H9 (cell line): ENCODE data around the gene ZNF560. TPM values are rescaled to one million over a fixed set of nuclear protein-coding genes. Genes with fewer than 3 reads are reported as not detected.

Experiments used
- DNase-seq: peaks from one replicate; pipeline ENCODE4 v3.0.0-alpha.2; 2017
- H2AFZ ChIP-seq: one replicate; pipeline ENCODE4 v1.6.1; 2013; ENCODE audit warnings: mild to moderate bottlenecking, low read length, control low read depth, moderate library complexity
- H2AK5ac ChIP-seq: 2 replicates; pipeline ENCODE4 v1.6.1; 2013; ENCODE audit warnings: low read length, control low read depth, mixed read lengths; ENCODE audit not compliant: insufficient read length
- H2BK120ac ChIP-seq: one replicate; pipeline ENCODE4 v1.6.1; 2013; ENCODE audit warnings: low read depth, mild to moderate bottlenecking, low read length, control low read depth, inconsistent platforms; ENCODE audit not compliant: poor library complexity, severe bottlenecking
- H2BK12ac ChIP-seq: 2 replicates; pipeline ENCODE4 v1.6.1; 2013; ENCODE audit warnings: low read length, control low read depth, mixed read lengths, low read depth; ENCODE audit not compliant: insufficient read length
- H2BK15ac ChIP-seq: 2 replicates; pipeline ENCODE4 v1.6.1; 2013; ENCODE audit warnings: low read depth, low read length, control low read depth
- H2BK20ac ChIP-seq: one replicate; pipeline ENCODE4 v1.6.1; 2013; ENCODE audit warnings: low read depth, mild to moderate bottlenecking, low read length, control low read depth, inconsistent platforms; ENCODE audit not compliant: poor library complexity, severe bottlenecking
- H2BK5ac ChIP-seq: 2 replicates; pipeline ENCODE4 v1.6.1; 2013; ENCODE audit warnings: low read length, control low read depth, mixed read lengths; ENCODE audit not compliant: insufficient read length
- H3K14ac ChIP-seq: 2 replicates; pipeline ENCODE4 v1.6.1; 2013; ENCODE audit warnings: low read length, control low read depth; ENCODE audit not compliant: insufficient read depth
- H3K18ac ChIP-seq: 2 replicates; pipeline ENCODE4 v1.6.1; 2013; ENCODE audit warnings: low read depth, mild to moderate bottlenecking, mixed read lengths, low read length, control low read depth; ENCODE audit not compliant: insufficient read length
- H3K23ac ChIP-seq: 2 replicates; pipeline ENCODE4 v1.6.1; 2013; ENCODE audit warnings: low read length, control low read depth, mixed read lengths, low read depth; ENCODE audit not compliant: insufficient read length
- H3K23me2 ChIP-seq: 2 replicates; pipeline ENCODE4 v1.6.1; 2013; ENCODE audit warnings: low read depth, mild to moderate bottlenecking, mixed read lengths, low read length, control low read depth; ENCODE audit not compliant: insufficient read length, poor library complexity, severe bottlenecking
- H3K27ac ChIP-seq: 2 replicates; pipeline ENCODE4 v1.5.1; 2013; ENCODE audit warnings: low read length, control low read depth, mixed read lengths, low read depth; ENCODE audit not compliant: insufficient read length
- H3K27me3 ChIP-seq: 2 replicates; pipeline ENCODE4 v1.6.1; 2013; ENCODE audit warnings: low read length, control low read depth, inconsistent platforms; ENCODE audit not compliant: insufficient read depth
- H3K4ac ChIP-seq: 2 replicates; pipeline ENCODE4 v1.6.1; 2013; ENCODE audit warnings: low read depth, mild to moderate bottlenecking, control low read depth, inconsistent platforms, low read length, moderate library complexity
- H3K4me1 ChIP-seq: 2 replicates; pipeline ENCODE4 v1.6.1; 2013; ENCODE audit warnings: low read length, control low read depth, inconsistent platforms; ENCODE audit not compliant: insufficient read depth
- H3K4me2 ChIP-seq: 2 replicates; pipeline ENCODE4 v1.6.1; 2013; ENCODE audit warnings: low read length, control low read depth, mixed read lengths; ENCODE audit not compliant: insufficient read length, insufficient read depth
- H3K56ac ChIP-seq: 2 replicates; pipeline ENCODE4 v1.6.1; 2013; ENCODE audit warnings: low read depth, mild to moderate bottlenecking, mixed read lengths, low read length, control low read depth; ENCODE audit not compliant: insufficient read length
- H3K79me1 ChIP-seq: 2 replicates; pipeline ENCODE4 v1.6.1; 2013; ENCODE audit warnings: low read depth, mild to moderate bottlenecking, moderate library complexity, low read length, control low read depth, inconsistent platforms; ENCODE audit not compliant: insufficient read depth, poor library complexity, severe bottlenecking
- H3K79me2 ChIP-seq: 2 replicates; pipeline ENCODE4 v1.6.1; 2013; ENCODE audit warnings: low read length, control low read depth, inconsistent platforms; ENCODE audit not compliant: insufficient read depth
- H3K9ac ChIP-seq: 2 replicates; pipeline ENCODE4 v1.6.1; 2013; ENCODE audit warnings: low read length, control low read depth, mixed read lengths; ENCODE audit not compliant: insufficient read length; ENCODE audit errors: extremely low read depth
- H3K9me3 ChIP-seq: one replicate; pipeline ENCODE4 v1.6.1; 2013; ENCODE audit warnings: low read depth, low read length, inconsistent platforms; ENCODE audit not compliant: control insufficient read depth
- H3T11ph ChIP-seq: one replicate; pipeline ENCODE4 v1.6.1; 2013; ENCODE audit warnings: mild to moderate bottlenecking, low read length, control low read depth, inconsistent platforms
- H4K20me1 ChIP-seq: one replicate; pipeline ENCODE4 v1.6.1; 2013; ENCODE audit not compliant: control insufficient read depth, insufficient read length, insufficient read depth
- H4K5ac ChIP-seq: 2 replicates; pipeline ENCODE4 v1.6.1; 2013; ENCODE audit warnings: low read depth, mild to moderate bottlenecking, mixed read lengths, low read length, control low read depth; ENCODE audit not compliant: insufficient read length
- H4K8ac ChIP-seq: replicated peaks from 2 replicates; pipeline ENCODE4 v1.6.1; 2013; ENCODE audit warnings: low read length, control low read depth, mixed read lengths, low read depth; ENCODE audit not compliant: insufficient read length
- H4K91ac ChIP-seq: 2 replicates; pipeline ENCODE4 v1.6.1; 2013; ENCODE audit warnings: low read depth, mild to moderate bottlenecking, moderate library complexity, mixed read lengths, low read length, control low read depth; ENCODE audit not compliant: insufficient read length
- H3K27ac Mint-ChIP-seq, 3 experiments: 2 replicates in 2 of 3; 3 replicates in 1 of 3; pipeline ENCODE4 v1.8.0; 2020 to 2021; ENCODE audit warnings: mixed read lengths in 3 of 3, mild to moderate bottlenecking in 1 of 3, moderate library complexity in 1 of 3
- H3K27me3 Mint-ChIP-seq: 2 replicates; pipeline ENCODE4 v1.8.0; 2021; ENCODE audit warnings: low read depth, mild to moderate bottlenecking, moderate library complexity, mixed read lengths
- H3K36me3 Mint-ChIP-seq, 3 experiments: 2 replicates in 2 of 3; 3 replicates in 1 of 3; pipeline ENCODE4 v1.8.0; 2020 to 2021; ENCODE audit warnings: low read depth in 3 of 3, mixed read lengths in 3 of 3; ENCODE audit not compliant: insufficient read depth in 1 of 3
- H3K4me1 Mint-ChIP-seq, 2 experiments: 2 replicates each; pipeline ENCODE4 v1.8.0; 2020; ENCODE audit warnings: mixed read lengths in 2 of 2
- H3K4me3 Mint-ChIP-seq, 2 experiments: 2 replicates in 1 of 2; 3 replicates in 1 of 2; pipeline ENCODE4 v1.8.0; 2020 to 2021; ENCODE audit warnings: mild to moderate bottlenecking in 2 of 2, mixed read lengths in 2 of 2, moderate library complexity in 1 of 2
- H3K9me3 Mint-ChIP-seq, 2 experiments: 2 replicates in 1 of 2; 3 replicates in 1 of 2; pipeline ENCODE4 v1.8.0; 2020; ENCODE audit warnings: mild to moderate bottlenecking in 2 of 2, mixed read lengths in 2 of 2, moderate library complexity in 1 of 2
- WGBS: extraction: QIAGEN DNeasy Blood & Tissue Kit; methylation state at CpG from one replicate; pipeline ENCODE4 v1.1.7; 2013; ENCODE audit warnings: missing lambda C conversion rate, low lambda C conversion rate, mixed read lengths; ENCODE audit not compliant: insufficient read length; ENCODE audit errors: extremely low coverage; 5-methylcytosine and 5-hydroxymethylcytosine counted together
- total RNA-seq: library from RNA; stranded (reverse); gene quantifications from 2 replicates; pipeline ENCODE4 v1.2.1, GENCODE V29; 2021
- TF ChIP-seq, protein P1 (sequence below): fragments of 200-600 bp; sonication (generic); conservative IDR thresholded peaks from 3 replicates; pipeline ENCODE4 v1.8.0; 2021; ENCODE audit warnings: antibody characterized with exemption, mild to moderate bottlenecking

Gene ZNF560
- total RNA-seq, 1 experiment from 2014 or later: not detected

DNA sequence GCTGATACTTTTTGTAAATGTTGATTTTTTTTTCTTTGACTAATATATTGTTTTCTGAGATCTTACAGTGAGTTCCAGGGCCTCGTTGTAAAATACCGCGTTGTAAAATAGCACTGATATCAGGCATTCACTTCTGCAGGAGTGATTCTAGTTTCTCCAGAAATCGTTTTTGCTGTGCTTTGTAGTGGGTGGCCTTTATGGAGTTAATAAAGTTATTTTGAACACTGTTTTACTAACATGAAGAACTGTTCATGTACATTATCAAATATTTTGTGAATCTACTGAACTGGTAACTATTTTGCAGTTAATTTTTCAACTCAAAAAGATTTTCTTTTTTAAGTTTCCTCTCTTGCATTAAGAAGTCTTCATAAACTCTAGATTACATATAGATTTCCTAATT lies 62.1 kb downstream of the ZNF560 start:
- no peaks in the 10 kb centered on the region for H3K79me2 ChIP-seq
- DNase-seq: no peak
- no peak overlapping the region for H2AK5ac ChIP-seq
- no peak overlapping the region for H2BK20ac ChIP-seq
- H3K9me3 ChIP-seq: no peaks in the 10 kb centered on the region
- no peaks in the 10 kb centered on the region for H3K4me1 ChIP-seq
- no peak overlapping the region for H3T11ph ChIP-seq
- H2BK12ac ChIP-seq: no peak overlapping the region
- H3K56ac ChIP-seq: no peak overlapping the region
- Mint-ChIP-seq H3K36me3 (peaks cover 37 to 50% (median 38%) of the 10 kb centered on the region in 3 experiments), H3K4me3 (peak overlapping the region; percentile 92 to 98), H3K27ac (peak overlapping the region in 1 of 3 experiments; percentile 98; a peak in 2 of 7 replicates), H3K9me3 (peaks cover 29 to 35% of the 10 kb centered on the region in 2 experiments), H3K27me3 (peaks cover 3% of the 10 kb centered on the region; the same call in 1 of the 2 replicates), H3K4me1 (peaks cover 17 to 19% of the 10 kb centered on the region in 2 experiments)
- no peak overlapping the region for H2BK120ac ChIP-seq
- no peak overlapping the region for H2BK5ac ChIP-seq
- no peak overlapping the region for H3K9ac ChIP-seq
- no peaks in the 10 kb centered on the region for H3K79me1 ChIP-seq
- H2BK15ac ChIP-seq: no peak overlapping the region
- no peak overlapping the region for H3K14ac ChIP-seq
- H3K23ac ChIP-seq: no peak overlapping the region
- no peak overlapping the region for H4K5ac ChIP-seq
- no peak overlapping the region for H2AFZ ChIP-seq
- no peaks in the 10 kb centered on the region for H3K27me3 ChIP-seq
- H4K20me1 ChIP-seq: no peaks in the 10 kb centered on the region
- H3K18ac ChIP-seq: no peak overlapping the region
- peaks cover 13% of the 10 kb centered on the region for H3K23me2 ChIP-seq
- H4K91ac ChIP-seq: no peak overlapping the region
- no peak overlapping the region for H3K4ac ChIP-seq
- TF ChIP-seq, protein P1, sequence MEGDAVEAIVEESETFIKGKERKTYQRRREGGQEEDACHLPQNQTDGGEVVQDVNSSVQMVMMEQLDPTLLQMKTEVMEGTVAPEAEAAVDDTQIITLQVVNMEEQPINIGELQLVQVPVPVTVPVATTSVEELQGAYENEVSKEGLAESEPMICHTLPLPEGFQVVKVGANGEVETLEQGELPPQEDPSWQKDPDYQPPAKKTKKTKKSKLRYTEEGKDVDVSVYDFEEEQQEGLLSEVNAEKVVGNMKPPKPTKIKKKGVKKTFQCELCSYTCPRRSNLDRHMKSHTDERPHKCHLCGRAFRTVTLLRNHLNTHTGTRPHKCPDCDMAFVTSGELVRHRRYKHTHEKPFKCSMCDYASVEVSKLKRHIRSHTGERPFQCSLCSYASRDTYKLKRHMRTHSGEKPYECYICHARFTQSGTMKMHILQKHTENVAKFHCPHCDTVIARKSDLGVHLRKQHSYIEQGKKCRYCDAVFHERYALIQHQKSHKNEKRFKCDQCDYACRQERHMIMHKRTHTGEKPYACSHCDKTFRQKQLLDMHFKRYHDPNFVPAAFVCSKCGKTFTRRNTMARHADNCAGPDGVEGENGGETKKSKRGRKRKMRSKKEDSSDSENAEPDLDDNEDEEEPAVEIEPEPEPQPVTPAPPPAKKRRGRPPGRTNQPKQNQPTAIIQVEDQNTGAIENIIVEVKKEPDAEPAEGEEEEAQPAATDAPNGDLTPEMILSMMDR: no peak
- H3K27ac ChIP-seq: no peak overlapping the region
- no CpG with 5 or more reads among the region's 4 CpGs for WGBS
- peak overlapping the region; percentile 74 for H3K4me2 ChIP-seq
- no peak overlapping the region for H4K8ac ChIP-seq
